AG04450 (cell line): ENCODE data around the gene RNF32. TPM values are rescaled to one million over a fixed set of nuclear protein-coding genes. Genes with fewer than 3 reads are reported as not detected.

Source experiments
- CTCF ChIA-PET: fragments of 300-600, 350-600 bp; formaldehyde crosslinking; extraction: SDS; loops from one replicate; lab custom pipeline; 2022; ENCODE audit warnings: antibody characterized with exemption, inconsistent platforms; lab: Charles Lee
- POLR2A ChIA-PET: fragments of 350-600 bp; formaldehyde crosslinking; extraction: SDS; loops from one replicate; lab custom pipeline; 2021; ENCODE audit warnings: antibody characterized with exemption, inconsistent platforms; lab: Yijun Ruan, JAX
- DNase-seq: peaks from one replicate; pipeline ENCODE4 v3.0.0-alpha.2; 2011; ENCODE audit warnings: low read depth, low spot score
- H3K27ac ChIP-seq: one replicate; pipeline ENCODE4 v1.5.1; 2012; ENCODE audit warnings: low read depth, low read length, control low read depth
- H3K27me3 ChIP-seq: one replicate; pipeline ENCODE4 v1.6.0; 2012; ENCODE audit warnings: low read length; ENCODE audit not compliant: control insufficient read depth, insufficient read depth
- H3K4me3 ChIP-seq: 2 replicates; pipeline ENCODE4 v1.5.1; 2011; ENCODE audit warnings: mild to moderate bottlenecking, low read depth, low read length, control low read depth
- H3K9me3 ChIP-seq: 2 replicates; pipeline ENCODE4 v1.5.1; 2012; ENCODE audit warnings: low read length; ENCODE audit not compliant: control insufficient read depth, insufficient read depth
- polyA plus RNA-seq: library from polyadenylated mRNA; depleted of rRNA; stranded (reverse); fragments of >200 nt; gene quantifications from 2 replicates; pipeline ENCODE4 v1.2.3, GENCODE V29; 2011
- TF ChIP-seq, protein P1 (sequence below): IDR thresholded peaks from 2 replicates; pipeline ENCODE4 v1.5.1; 2011; ENCODE audit warnings: low read depth, low read length, control low read depth, inconsistent platforms

RNF32 gene
- polyA plus RNA-seq, 1 experiment, result 1.3 TPM

DNA sequence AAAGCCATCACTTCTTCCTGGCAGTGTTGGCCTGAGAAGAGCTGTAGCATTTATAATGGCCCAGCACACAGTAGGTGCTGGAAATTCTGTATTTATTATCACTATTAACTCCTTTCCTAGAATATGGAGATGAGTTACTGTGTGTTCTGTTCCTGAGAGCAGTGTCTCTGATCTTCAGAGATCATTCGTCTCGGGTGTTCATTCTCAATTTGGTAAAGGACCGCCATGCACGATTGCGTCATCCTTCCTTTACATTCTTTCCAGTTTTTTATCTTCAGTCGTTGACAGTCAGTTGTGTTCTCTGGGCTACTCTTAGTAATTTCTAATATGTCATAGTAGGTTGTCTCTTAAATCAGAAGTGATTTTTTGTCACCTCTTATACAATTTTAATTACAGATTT is 18.6 kb downstream of the RNF32 start:
- TF ChIP-seq, protein P1, sequence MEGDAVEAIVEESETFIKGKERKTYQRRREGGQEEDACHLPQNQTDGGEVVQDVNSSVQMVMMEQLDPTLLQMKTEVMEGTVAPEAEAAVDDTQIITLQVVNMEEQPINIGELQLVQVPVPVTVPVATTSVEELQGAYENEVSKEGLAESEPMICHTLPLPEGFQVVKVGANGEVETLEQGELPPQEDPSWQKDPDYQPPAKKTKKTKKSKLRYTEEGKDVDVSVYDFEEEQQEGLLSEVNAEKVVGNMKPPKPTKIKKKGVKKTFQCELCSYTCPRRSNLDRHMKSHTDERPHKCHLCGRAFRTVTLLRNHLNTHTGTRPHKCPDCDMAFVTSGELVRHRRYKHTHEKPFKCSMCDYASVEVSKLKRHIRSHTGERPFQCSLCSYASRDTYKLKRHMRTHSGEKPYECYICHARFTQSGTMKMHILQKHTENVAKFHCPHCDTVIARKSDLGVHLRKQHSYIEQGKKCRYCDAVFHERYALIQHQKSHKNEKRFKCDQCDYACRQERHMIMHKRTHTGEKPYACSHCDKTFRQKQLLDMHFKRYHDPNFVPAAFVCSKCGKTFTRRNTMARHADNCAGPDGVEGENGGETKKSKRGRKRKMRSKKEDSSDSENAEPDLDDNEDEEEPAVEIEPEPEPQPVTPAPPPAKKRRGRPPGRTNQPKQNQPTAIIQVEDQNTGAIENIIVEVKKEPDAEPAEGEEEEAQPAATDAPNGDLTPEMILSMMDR, result no peak
- Histone ChIP-seq H3K9me3 (no peaks in the 10 kb centered on the region; the same call in 1 of the 2 replicates), H3K27me3 (no peaks in the 10 kb centered on the region), H3K4me3 (no peak overlapping the region), H3K27ac (no peak overlapping the region)
- POLR2A ChIA-PET, result no interaction called here
- DNase-seq, result no peak
- CTCF ChIA-PET, result no interaction called here

DNA sequence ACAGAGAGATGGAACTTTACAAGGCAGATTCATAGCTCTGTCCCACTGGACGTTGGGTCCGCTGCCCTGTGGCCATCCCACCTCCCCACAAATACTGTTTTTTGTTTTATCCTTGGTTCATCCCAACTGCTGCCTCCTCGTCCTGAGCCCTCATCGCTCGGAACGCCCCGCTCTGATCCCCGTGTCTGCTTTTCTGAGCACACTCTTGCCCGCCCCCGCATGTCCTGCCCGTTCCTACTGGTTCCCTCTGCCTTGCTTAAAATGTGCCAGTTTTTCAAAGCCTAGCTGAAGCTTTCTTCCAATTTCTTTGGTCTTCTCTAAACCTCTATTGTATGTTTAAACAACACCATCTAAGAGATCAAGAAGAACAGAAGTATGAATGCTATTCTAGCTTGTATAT is 19.4 kb downstream of the RNF32 start:
- CTCF ChIA-PET, result interaction anchor here (0.6 kb wide), 1 partner anchor 289 kb away, joined by 4 read pairs; no protein-coding TSS in a partner anchor
- no peak overlapping the region for H3K27ac ChIP-seq
- POLR2A ChIA-PET, result no interaction called here
- TF ChIP-seq, protein P1, result no peak
- no peaks in the 10 kb centered on the region for H3K27me3 ChIP-seq
- no peak overlapping the region for H3K4me3 ChIP-seq
- DNase-seq, result no peak
- H3K9me3 ChIP-seq, result no peaks in the 10 kb centered on the region; the same call in 1 of the 2 replicates

DNA sequence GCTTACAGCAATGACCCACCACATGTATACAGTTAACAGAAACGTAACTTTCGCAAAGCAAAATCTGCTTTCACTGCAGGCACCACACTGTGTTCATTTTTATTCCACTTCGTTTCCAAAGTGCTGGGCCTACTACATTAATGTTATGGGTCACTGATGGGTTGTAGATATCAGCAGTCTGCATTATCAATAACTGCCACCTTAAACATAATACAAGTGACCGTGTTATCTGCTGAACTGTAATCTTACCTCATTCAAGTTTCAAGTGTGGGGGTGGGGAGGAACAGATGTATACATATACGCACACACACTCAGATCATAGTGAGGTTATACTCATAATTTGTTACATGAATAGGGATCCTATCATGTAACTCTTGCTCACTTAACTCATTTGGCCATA is 21.1 kb downstream of the RNF32 start:
- ChIA-PET CTCF (no interaction called here), POLR2A (no interaction called here)
- Histone ChIP-seq H3K27ac (no peak overlapping the region), H3K9me3 (no peaks in the 10 kb centered on the region; the same call in 1 of the 2 replicates), H3K27me3 (no peaks in the 10 kb centered on the region), H3K4me3 (no peak overlapping the region)
- DNase-seq, result no peak
- TF ChIP-seq, protein P1, result no peak

DNA sequence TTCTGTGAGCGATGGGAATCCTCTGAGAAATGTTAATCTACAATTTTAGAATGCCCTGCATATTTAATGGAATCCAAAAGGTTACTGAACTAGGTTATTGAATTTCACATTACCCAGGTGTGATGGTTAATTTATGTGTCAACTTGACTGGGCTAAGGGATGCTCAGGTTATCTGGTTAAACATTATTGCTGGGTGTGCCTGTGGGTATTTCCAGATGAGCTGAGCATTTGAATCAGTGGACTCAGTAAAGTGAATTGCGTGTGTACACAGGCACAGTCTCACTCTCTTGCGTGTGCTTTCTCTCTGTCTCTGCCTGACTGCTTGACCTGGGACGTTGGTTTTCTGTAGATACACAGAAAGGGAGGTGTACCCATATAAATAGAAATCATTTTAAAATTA is 21.7 kb downstream of the RNF32 start:
- POLR2A ChIA-PET, result no interaction called here
- no peak overlapping the region for H3K4me3 ChIP-seq
- no peak overlapping the region for H3K27ac ChIP-seq
- DNase-seq, result no peak
- H3K9me3 ChIP-seq, result no peaks in the 10 kb centered on the region
- CTCF ChIA-PET, result no interaction called here
- TF ChIP-seq, protein P1, result no peak
- H3K27me3 ChIP-seq, result no peaks in the 10 kb centered on the region

DNA sequence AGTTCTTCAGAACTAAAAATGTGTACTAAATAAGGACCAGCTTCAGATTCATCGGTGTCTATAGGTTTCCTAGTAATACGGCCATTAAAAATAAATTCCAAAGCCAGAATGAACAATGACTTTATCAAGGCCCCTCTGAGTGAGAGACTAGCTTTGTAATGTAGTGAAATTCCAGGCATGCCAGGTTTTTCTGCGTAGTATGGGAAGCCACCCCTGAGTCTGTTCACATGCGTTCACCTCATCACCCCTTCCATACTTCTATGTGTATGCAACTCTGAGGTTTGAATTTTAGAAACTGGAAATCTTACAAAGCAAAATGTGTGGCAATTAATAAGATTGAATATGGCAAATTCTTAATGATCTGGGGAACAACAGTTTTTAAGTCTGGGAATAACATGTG is 24.5 kb downstream of the RNF32 start:
- Histone ChIP-seq H3K4me3 (no peak overlapping the region), H3K27ac (no peak overlapping the region), H3K27me3 (no peaks in the 10 kb centered on the region), H3K9me3 (no peaks in the 10 kb centered on the region)
- no peak for DNase-seq
- ChIA-PET CTCF (interaction anchor here (0.9 to 1.7 kb wide), 3 partner anchors 12 to 99 kb away, joined by 3 to 4 read pairs (median 3); no protein-coding TSS in a partner anchor), POLR2A (no interaction called here)
- TF ChIP-seq, protein P1, result no peak
